ENCODE data around the gene HNRNPA0. TPM values are rescaled to one million over a fixed set of nuclear protein-coding genes. Genes with fewer than 3 reads are reported as not detected.

Gene HNRNPA0
- total and polyA plus RNA-seq, 2 of the 4 experiments (the other 2 are of a cell fraction), result 5.2 to 12.2 TPM

DNA sequence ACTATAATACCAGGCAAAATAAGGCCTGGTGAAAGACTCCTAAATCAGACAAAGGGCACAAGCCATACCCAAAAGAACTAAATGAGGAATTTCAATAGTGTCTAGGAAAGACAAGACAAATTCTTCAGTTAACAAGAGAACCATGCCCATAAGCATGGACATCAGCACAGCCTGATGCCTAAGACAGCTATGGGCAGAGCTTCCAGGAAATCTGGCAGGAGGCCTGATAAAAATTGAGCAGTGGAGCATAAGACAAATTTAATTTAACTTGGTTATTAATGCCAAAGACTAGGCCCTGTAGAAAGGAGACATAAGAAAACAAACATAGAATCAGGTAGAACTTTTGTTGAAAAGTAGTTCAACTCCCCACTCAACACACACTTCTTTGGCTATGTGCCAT lies 35.6 kb downstream of the HNRNPA0 start:
- CTCF ChIA-PET, result interaction anchor here (1.0 to 1.5 kb wide), 2 partner anchors 12 to 17 kb away, joined by 3 to 6 read pairs; partner anchors contain the start of gene KLHL3

More for the DNA sequence above, 35.6 kb downstream of the HNRNPA0 start:
- H3K27me3 ChIP-seq (ENCODE audit: control insufficient read depth, insufficient read depth, low read length), result no peaks in the 10 kb centered on the region; the same call in 1 of the 2 replicates
- no peaks in the 10 kb centered on the region for H3K9me3 ChIP-seq (ENCODE audit: control insufficient read depth, insufficient read depth, low read length)
- no peak overlapping the region for H4K8ac ChIP-seq (ENCODE audit: low read depth in 2 of 2, low read length in 2 of 2)
- no peak overlapping the region for H3K56ac ChIP-seq (ENCODE audit: extremely low read depth, insufficient read depth, low read length)
- no peak overlapping the region for H2AK5ac ChIP-seq (ENCODE audit: low read depth, low read length)
- dilution Hi-C loops (cut with HindIII; ENCODE audit: low sequenced_read_pairs, unreplicated experiment) (no loop called here), intact Hi-C loops (cut with micrococcal nuclease) (no loop called here), in situ Hi-C loops (cut with MboI; ENCODE audit: low sequenced_read_pairs) (no loop called here)
- H3K14ac ChIP-seq (replicated peaks; ENCODE audit: low read depth, low read length), result no peak overlapping the region
- no peaks in the 10 kb centered on the region for H4K20me1 ChIP-seq (ENCODE audit: insufficient read depth, low read length)
- no peak overlapping the region for H2BK5ac ChIP-seq (ENCODE audit: low read depth, low read length, poor library complexity, severe bottlenecking)
- no peak overlapping the region for H4K5ac ChIP-seq (ENCODE audit: low read depth, low read length)
- no TSS peak for BruUV-seq (replicated peaks)
- no peaks in the 10 kb centered on the region for H3K9me1 ChIP-seq (ENCODE audit: insufficient read depth, low read length)
- no peaks in the 10 kb centered on the region for H3K36me3 ChIP-seq (ENCODE audit: control insufficient read depth, insufficient read depth, low read length)
- H2BK20ac ChIP-seq (ENCODE audit: low read depth, low read length), result no peak overlapping the region
- H3K23ac ChIP-seq (ENCODE audit: low read depth, low read length), result no peak overlapping the region
- H3K27ac ChIP-seq (ENCODE audit: insufficient read depth, low read length), result no peak overlapping the region
- no peak for TF ChIP-seq NFE2L2 (IDR thresholded peaks at IDR 0.05; ENCODE audit: low read depth, low read length)
- TF ChIP-seq RCOR1 (IDR thresholded peaks at IDR 0.05; ENCODE audit: insufficient replicate concordance, low read length), result no peak
- TF ChIP-seq MXI1 (IDR thresholded peaks at IDR 0.05; ENCODE audit: borderline replicate concordance, low read depth, low read length), result no peak
- no peak for TF ChIP-seq RFX5 (IDR thresholded peaks at IDR 0.05; ENCODE audit: low read depth, low read length)
- TF ChIP-seq RAD21 (IDR thresholded peaks at IDR 0.05; ENCODE audit: low read length), result no peak
- TF ChIP-seq CTCF (conservative IDR thresholded peaks at IDR 0.05; ENCODE audit: low read depth, low read length), result no peak
- TF ChIP-seq CEBPB (IDR thresholded peaks at IDR 0.05; ENCODE audit: low read depth, low read length), result no peak
- TF ChIP-seq POLR2A (IDR thresholded peaks at IDR 0.05; ENCODE audit: low read depth, low read length), result no peak
- no peak for TF ChIP-seq SMC3 (IDR thresholded peaks at IDR 0.05; ENCODE audit: low read depth, low read length)
- TF ChIP-seq MAZ (IDR thresholded peaks at IDR 0.05; ENCODE audit: borderline replicate concordance, low read depth, low read length), result no peak
- no peak for TF ChIP-seq ELK1 (IDR thresholded peaks at IDR 0.05; ENCODE audit: borderline replicate concordance, low read depth, low read length)
- TF ChIP-seq FOS (IDR thresholded peaks at IDR 0.05; ENCODE audit: low read depth, low read length), result no peak
- no peak overlapping the region for H2AK9ac ChIP-seq (replicated peaks; ENCODE audit: low read depth, low read length, poor library complexity)
- H3K9ac ChIP-seq (ENCODE audit: low read depth, low read length), result no peak overlapping the region
- H4K91ac ChIP-seq (ENCODE audit: insufficient read depth, low read depth, low read length), result no peak overlapping the region
- no peak overlapping the region for H3K4me2 ChIP-seq (ENCODE audit: low read depth, low read length)
- H2BK120ac ChIP-seq (ENCODE audit: low read depth, low read length), result no peak overlapping the region
- no peak overlapping the region for H3K4ac ChIP-seq (ENCODE audit: low read depth, low read length)
- no peak overlapping the region for H2BK15ac ChIP-seq (ENCODE audit: low read depth, low read length)
- ATAC-seq (ENCODE audit: low read depth), result no peak
- no peaks in the 10 kb centered on the region for H3K79me1 ChIP-seq (ENCODE audit: low read depth in 1 of 2, low read length in 2 of 2)
- POLR2A ChIA-PET (ENCODE audit: unreplicated experiment), result no interaction called here
- H3K4me1 ChIP-seq (ENCODE audit: control insufficient read depth, insufficient read depth, low read length), result peaks cover 2% of the 10 kb centered on the region; the same call in 1 of the 2 replicates
- DNase-seq, result no peak
- no peak overlapping the region for H2AFZ ChIP-seq (replicated peaks; ENCODE audit: low read length, poor library complexity)
- H3K18ac ChIP-seq (ENCODE audit: low read depth, low read length), result no peak overlapping the region
- H3K4me3 ChIP-seq (ENCODE audit: insufficient read depth, low read depth, low read length), result no peak overlapping the region

All from IMR-90 (cell line).